LNCaP clone FGC (cell line): Measurements from ENCODE around the gene USH1C.

Experiments used
- DNase-seq: peaks from one replicate; pipeline ENCODE4 v3.0.0-alpha.2; 2011; ENCODE audit warnings: low read depth
- H3K4me3 ChIP-seq: 2 replicates; pipeline ENCODE4 v1.5.1; 2011; ENCODE audit warnings: mild to moderate bottlenecking, low read depth, low read length, control low read depth
- TF ChIP-seq, protein P1 (sequence below): IDR thresholded peaks from 2 replicates; pipeline ENCODE4 v1.5.1; 2012; ENCODE audit warnings: mild to moderate bottlenecking; ENCODE audit not compliant: control insufficient read depth, insufficient read depth; ENCODE audit errors: extremely low read depth

The USH1C gene

DNA sequence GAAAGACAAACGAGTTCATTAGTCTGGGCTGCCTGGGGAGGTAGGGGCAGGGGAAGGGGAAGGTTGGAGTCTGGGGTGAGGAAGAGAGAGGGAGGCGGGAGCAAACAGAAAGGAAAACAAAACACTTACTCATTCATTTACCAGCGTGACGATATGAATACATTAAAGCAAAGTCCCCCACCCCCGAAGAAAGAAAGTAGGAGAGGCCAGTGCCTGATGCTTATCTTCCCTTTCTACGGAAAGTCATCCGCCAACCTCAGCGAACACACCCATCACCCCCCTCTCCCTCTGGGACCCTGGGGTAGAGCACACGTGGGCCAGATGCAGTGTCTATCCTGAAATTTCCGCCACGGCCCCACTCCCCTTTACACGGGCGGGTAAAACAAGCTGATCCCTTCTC is 81.3 kb downstream of the USH1C start:
- TF ChIP-seq, protein P1, sequence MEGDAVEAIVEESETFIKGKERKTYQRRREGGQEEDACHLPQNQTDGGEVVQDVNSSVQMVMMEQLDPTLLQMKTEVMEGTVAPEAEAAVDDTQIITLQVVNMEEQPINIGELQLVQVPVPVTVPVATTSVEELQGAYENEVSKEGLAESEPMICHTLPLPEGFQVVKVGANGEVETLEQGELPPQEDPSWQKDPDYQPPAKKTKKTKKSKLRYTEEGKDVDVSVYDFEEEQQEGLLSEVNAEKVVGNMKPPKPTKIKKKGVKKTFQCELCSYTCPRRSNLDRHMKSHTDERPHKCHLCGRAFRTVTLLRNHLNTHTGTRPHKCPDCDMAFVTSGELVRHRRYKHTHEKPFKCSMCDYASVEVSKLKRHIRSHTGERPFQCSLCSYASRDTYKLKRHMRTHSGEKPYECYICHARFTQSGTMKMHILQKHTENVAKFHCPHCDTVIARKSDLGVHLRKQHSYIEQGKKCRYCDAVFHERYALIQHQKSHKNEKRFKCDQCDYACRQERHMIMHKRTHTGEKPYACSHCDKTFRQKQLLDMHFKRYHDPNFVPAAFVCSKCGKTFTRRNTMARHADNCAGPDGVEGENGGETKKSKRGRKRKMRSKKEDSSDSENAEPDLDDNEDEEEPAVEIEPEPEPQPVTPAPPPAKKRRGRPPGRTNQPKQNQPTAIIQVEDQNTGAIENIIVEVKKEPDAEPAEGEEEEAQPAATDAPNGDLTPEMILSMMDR: no peak
- no peak for DNase-seq
- no peak overlapping the region for H3K4me3 ChIP-seq

GRCh38 chr11:17460406-17460805 is 83.8 kb downstream of the USH1C start:
- TF ChIP-seq, protein P1: no peak
- H3K4me3 ChIP-seq: no peak overlapping the region
- no peak for DNase-seq

DNA sequence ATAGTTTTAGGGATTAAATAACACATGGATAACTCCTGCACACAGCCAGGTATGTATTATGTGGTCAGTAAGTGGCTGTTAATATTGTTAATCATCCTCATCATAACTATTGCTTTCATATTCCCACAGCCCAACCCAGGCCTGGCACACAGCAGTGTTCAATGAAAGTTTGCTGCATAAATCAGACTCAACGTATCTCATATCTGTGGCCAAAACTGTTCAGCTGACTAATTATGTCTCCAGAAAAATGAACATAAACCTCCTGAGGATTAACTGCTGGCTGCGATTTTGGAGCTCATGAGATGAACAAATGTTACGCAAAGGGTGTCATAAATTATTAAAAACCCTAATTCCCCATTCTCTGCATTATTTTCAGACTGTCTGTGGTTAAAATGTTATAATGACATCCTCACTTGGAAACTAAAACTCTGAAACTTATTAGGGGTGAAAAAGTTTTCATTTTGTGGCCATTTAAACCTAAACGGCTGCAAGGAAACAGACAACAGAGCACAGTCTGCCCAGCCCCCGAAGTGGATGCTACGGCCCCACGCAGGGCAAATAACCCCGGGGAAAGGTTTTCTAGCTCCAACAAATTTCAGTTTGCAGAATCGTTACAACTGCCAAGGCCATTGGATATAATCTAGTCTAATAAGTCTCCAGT is 84.8 kb downstream of the USH1C start:
- no peak for DNase-seq
- TF ChIP-seq, protein P1: no peak
- H3K4me3 ChIP-seq: no peak overlapping the region

DNA sequence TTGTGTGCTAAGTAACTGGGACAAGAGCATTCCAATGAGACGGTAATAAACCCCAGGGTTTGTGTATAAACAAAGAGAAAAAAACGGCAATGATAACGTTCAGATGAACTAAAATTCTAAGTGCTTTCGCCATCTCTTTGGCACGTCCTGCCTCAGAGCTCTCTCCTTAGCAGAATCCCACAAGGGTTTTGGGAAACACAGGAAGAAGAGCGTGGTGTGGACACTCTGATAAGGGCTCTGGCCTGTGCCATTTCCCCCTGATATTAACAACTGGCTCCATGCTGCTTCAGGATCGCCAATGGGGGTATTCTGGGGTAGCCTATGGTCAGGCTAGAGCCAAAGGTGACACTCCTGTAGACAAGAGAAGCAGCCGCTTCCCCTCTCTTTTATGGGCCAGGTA is 85.9 kb downstream of the USH1C start:
- TF ChIP-seq, protein P1: no peak
- DNase-seq: no peak
- H3K4me3 ChIP-seq: no peak overlapping the region

DNA sequence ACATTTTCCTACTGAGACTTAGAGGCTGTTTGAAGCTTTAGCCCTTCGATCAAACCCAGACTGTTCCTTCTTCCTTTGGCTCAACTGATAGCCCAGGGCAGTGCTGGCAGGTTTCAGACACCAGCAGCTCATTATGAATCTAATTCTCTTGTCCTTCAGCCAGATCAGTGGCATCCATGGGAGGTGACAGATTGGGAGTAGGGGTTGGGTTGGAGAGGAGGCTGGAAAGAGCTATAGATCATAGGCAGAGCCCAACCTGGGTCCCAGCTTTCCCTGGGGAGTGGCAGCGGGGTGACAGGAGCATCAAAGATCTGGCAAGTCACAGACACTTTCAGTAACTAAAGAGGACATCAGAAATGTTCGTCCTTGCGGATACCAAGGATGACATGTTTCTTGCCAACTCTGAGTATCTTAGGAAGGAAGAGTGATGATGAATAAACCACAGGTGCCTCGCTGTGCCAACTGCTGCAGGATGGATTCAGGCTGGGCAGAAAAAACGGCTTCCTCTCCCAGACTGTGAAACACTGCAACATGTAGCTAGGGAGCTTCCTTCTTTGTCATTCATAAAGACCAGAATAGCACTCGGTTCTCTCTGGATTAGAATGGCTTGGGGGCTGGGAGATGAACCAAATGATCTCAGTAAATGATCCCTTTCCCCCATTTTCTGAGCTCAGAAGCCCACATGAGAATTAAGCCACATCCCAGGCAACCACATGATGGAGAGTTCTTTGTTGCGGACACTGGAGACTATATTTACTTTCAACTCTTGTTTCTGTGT is 86.6 kb downstream of the USH1C start:
- no peak for DNase-seq
- TF ChIP-seq, protein P1: no peak
- no peak overlapping the region for H3K4me3 ChIP-seq

- no peak for DNase-seq
- H3K4me3 ChIP-seq: no peak overlapping the region
- TF ChIP-seq, protein P1: no peak
Measured at GRCh38 chr11:17452668-17453067, 91.5 kb downstream of the USH1C start.
